Retinal pigment epithelial cell (primary cell): ENCODE results near the gene MED12L.

Source experiments
- DNase-seq: peaks from one replicate; pipeline ENCODE4 v3.0.0-alpha.2; 2010; ENCODE audit warnings: low read depth
- H3K4me3 ChIP-seq: 2 replicates; pipeline ENCODE4 v1.5.1; 2011; ENCODE audit warnings: mild to moderate bottlenecking, low read length, control low read depth, moderate library complexity
- TF ChIP-seq, protein P1 (sequence below): conservative IDR thresholded peaks from 2 replicates; pipeline ENCODE4 v1.5.1; 2011; ENCODE audit warnings: low read depth, low read length, control low read depth, inconsistent platforms

Gene MED12L

DNA sequence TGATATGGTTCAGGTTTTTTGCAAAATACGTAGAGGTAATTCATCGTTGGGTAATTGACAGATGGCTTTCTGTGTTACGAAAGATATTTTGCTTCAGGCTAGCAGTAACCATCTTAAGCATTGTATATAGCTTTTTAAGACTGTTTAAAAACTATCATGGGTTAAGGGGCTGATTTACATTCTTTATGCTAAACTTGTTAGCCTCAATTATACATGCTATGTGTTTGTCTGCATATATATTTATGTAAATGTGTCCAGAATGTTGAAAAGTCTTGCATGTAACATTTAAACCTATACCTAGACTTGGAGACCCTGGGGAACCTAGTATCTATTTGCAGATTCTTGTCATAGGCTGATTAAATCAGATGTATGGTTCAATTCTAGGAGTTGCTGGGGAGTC, 204.0 kb downstream of the MED12L start:
- no peak for DNase-seq
- TF ChIP-seq, protein P1, sequence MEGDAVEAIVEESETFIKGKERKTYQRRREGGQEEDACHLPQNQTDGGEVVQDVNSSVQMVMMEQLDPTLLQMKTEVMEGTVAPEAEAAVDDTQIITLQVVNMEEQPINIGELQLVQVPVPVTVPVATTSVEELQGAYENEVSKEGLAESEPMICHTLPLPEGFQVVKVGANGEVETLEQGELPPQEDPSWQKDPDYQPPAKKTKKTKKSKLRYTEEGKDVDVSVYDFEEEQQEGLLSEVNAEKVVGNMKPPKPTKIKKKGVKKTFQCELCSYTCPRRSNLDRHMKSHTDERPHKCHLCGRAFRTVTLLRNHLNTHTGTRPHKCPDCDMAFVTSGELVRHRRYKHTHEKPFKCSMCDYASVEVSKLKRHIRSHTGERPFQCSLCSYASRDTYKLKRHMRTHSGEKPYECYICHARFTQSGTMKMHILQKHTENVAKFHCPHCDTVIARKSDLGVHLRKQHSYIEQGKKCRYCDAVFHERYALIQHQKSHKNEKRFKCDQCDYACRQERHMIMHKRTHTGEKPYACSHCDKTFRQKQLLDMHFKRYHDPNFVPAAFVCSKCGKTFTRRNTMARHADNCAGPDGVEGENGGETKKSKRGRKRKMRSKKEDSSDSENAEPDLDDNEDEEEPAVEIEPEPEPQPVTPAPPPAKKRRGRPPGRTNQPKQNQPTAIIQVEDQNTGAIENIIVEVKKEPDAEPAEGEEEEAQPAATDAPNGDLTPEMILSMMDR, result no peak

DNA sequence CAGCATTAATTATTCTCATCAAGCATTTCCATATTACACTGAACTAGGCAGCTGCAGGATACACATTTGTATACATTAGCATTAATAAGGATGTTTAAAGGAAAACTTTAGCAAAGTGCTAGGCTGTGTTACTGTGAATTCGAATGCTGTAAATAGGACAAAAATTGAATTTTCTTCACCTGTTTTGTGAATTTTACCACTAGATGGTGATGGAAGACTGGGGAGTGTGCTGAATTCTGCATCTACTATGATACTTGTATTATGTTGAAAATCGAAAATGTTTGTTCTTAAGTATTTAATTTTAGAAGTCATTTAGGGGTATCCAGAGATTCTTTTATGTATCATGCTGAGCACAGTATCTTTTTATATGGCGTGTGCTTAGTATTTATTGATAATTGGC, 205.2 kb downstream of the MED12L start:
- TF ChIP-seq, protein P1, result peak; percentile 47
- DNase-seq, result no peak
- no peak overlapping the region for H3K4me3 ChIP-seq

More for the DNA sequence above, 204.0 kb downstream of the MED12L start:
- H3K4me3 ChIP-seq, result no peak overlapping the region

DNA sequence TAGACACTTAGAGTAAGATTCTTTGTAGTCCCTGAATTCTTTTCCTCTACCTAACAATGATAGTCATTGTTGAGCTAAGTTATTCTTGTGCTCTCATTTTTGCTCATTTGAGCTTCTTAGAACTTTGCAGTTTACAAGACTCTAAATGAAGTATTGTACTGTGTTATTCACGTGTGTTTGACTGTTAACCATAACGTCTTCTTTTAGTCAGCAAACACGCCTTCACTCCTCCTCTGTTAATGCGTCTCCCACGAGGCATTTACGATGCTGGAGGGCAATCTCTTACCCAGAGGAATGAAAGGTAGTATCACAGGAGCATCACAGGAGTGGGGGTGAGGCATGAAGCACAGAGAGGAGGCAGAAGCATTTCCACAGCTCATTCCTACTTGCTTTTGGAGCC, 207.7 kb downstream of the MED12L start:
- DNase-seq, result no peak
- no peak overlapping the region for H3K4me3 ChIP-seq
- TF ChIP-seq, protein P1, result no peak

DNA sequence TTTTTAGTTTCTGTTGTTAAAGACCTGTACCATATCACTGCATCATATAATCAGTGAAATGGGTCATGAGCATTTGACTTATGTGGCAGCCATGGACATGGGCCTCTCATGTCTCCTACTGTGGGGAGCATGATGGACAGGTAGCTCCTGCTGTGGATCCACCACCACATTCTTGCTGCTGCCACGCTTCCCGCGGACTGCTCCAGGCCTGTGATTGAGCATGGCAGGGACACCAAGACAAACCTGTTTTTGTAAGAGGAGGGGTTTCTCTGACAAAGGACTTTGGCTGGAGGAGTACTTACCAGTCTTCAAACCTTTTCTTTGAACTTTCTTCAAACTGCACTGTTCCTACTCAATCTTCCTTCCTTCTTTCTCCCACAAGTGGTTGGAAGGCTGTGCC, 210.8 kb downstream of the MED12L start:
- DNase-seq, result no peak
- TF ChIP-seq, protein P1, result no peak
- no peak overlapping the region for H3K4me3 ChIP-seq

GRCh38 chr3:151297429-151297828, 212.0 kb downstream of the MED12L start:
- H3K4me3 ChIP-seq, result no peak overlapping the region
- TF ChIP-seq, protein P1, result no peak
- DNase-seq, result no peak

DNA sequence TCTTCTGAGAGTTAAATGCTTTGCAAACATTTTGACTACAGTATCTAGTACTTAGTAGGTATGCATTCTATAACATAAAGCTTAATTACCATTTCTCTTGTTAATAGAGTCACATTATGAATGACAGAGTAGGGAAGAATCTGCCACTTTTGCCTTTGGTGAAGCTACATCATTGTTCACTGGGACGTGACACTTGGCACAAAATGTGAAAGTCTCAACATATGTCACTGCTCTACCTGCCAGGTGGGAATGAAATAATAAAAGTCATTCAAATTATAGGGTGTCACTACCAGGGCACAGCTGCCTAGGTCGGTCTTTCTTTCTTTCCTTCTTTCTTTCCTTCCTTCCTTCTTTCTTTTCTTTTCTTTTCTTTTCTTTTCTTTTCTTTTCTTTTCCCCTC, 213.5 kb downstream of the MED12L start:
- DNase-seq, result no peak
- TF ChIP-seq, protein P1, result no peak
- no peak overlapping the region for H3K4me3 ChIP-seq

GRCh38 chr3:151300539-151300938, 215.1 kb downstream of the MED12L start:
- H3K4me3 ChIP-seq, result no peak overlapping the region
- DNase-seq, result no peak
- TF ChIP-seq, protein P1, result no peak
